IgD-negative memory B cell (primary cell): Measurements from ENCODE around the gene PML. TPM values are rescaled to one million over a fixed set of nuclear protein-coding genes. Genes with fewer than 3 reads are reported as not detected.
"Not testable (repeated sequence)": the region's sequence is repeated elsewhere in the genome, so short reads cannot be mapped to it uniquely, and the experiment has no call there.

ENCODE experiments used
- H3K27ac Mint-ChIP-seq, 3 donors: one replicate each; pipeline ENCODE4 v1.8.0; 2020 to 2022; ENCODE audit warnings: mild to moderate bottlenecking in 3 of 3, mixed read lengths in 3 of 3, moderate library complexity in 1 of 3
- H3K27me3 Mint-ChIP-seq: one replicate; pipeline ENCODE4 v1.8.0; 2021; ENCODE audit warnings: mixed read lengths
- H3K36me3 Mint-ChIP-seq: one replicate; pipeline ENCODE4 v1.8.0; 2020; ENCODE audit warnings: mild to moderate bottlenecking, mixed read lengths
- H3K4me1 Mint-ChIP-seq, 3 donors: one replicate each; pipeline ENCODE4 v1.8.0; 2020 to 2022; ENCODE audit warnings: mixed read lengths in 3 of 3, mild to moderate bottlenecking in 1 of 3
- H3K4me3 Mint-ChIP-seq, 4 donors: one replicate each; pipeline ENCODE4 v1.8.0; 2020 to 2022; ENCODE audit warnings: mild to moderate bottlenecking in 4 of 4, mixed read lengths in 4 of 4, moderate library complexity in 3 of 4
- H3K9me3 Mint-ChIP-seq, 3 donors: one replicate each; pipeline ENCODE4 v1.8.0; 2020 to 2021; ENCODE audit warnings: mixed read lengths in 3 of 3, mild to moderate bottlenecking in 1 of 3
- polyA plus RNA-seq: library from polyadenylated mRNA; unstranded; fragments of 300-500 nt; fragmentation: Illumina TruSeq; gene quantifications from one replicate; pipeline ENCODE4 v1.2.3, GENCODE V29; 2021

PML gene
- polyA plus RNA-seq, 1 donor from 2014 or later, result 43.4 TPM

DNA sequence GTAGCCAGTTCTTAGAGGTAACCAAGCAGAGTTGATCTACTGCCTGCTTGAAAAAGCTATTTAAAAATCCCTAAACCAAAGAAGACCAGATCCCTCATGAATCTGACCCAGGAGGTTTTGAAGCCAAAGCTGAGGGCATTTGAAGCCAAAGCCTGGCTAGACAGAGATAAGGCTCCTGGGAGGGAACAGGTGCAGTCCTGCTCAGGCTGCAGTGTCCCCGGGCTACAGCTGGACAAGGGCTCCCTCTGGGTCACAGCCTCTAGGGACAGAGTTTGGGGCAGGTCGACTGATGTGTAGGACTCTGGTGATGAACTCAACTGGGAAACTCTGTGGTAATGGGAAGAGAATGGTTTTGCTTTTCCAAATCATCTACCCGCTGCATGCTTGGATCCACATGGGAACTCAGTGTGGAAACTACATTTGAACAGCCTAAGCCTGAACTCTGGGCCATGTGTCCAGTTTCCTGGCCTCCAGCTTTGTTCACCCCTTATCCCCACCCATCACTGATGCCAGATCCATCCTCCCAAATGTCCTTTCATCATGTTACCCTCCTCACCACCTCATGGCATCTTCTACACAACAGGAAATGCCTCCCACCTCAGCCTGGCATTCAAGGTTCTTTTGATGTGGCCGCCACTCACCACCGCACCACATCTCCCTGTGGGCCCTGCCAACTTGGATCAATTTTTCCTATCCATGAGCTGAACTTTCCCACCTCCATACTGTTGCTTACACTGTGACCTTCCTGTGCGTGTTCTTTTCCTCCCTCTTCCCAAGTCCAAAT is 64.7 kb downstream of the PML start:
- H3K36me3 Mint-ChIP-seq, H3K27me3 Mint-ChIP-seq, H3K9me3 Mint-ChIP-seq, H3K27ac Mint-ChIP-seq, H3K4me1 Mint-ChIP-seq, H3K4me3 Mint-ChIP-seq: not testable (repeated sequence)

DNA sequence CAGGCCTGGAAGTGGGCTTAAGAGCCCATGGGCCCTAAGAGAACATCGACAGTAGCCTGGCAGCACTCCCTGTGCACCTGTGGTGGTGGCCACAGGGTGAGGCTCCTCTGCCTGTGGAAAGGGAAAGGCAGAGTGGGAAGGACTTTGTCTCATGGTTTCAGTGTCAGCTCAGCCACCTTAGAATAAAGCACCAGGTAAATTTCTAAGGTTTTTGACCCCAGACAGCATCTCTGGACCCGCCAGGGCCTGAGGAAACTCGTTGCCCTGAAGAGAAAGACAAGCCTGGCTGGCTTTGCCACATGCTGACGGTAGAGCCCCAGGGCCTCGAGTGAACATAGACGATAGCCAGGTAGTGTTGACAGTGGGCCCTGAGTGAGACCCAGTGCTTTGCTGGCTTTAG is 65.7 kb downstream of the PML start:
- Mint-ChIP-seq H3K27ac (peak overlapping the region in 1 of 3 donors; percentile 54), H3K9me3 (peaks cover 0 to 2% (median 0%) of the 10 kb centered on the region in 3 donors), H3K4me1 (no peaks in the 10 kb centered on the region), H3K27me3 (no peaks in the 10 kb centered on the region), H3K36me3 (peaks cover 6% of the 10 kb centered on the region), H3K4me3 (no peak overlapping the region)

GRCh38 chr15:74062236-74062635 is 67.7 kb downstream of the PML start:
- Mint-ChIP-seq H3K27me3 (no peaks in the 10 kb centered on the region), H3K27ac (no peak overlapping the region), H3K9me3 (peaks cover 0 to 2% (median 0%) of the 10 kb centered on the region in 3 donors), H3K4me3 (no peak overlapping the region), H3K36me3 (peaks cover 1% of the 10 kb centered on the region), H3K4me1 (no peaks in the 10 kb centered on the region)

GRCh38 chr15:74062671-74063070 is 68.2 kb downstream of the PML start:
- H3K4me3 Mint-ChIP-seq, result no peak overlapping the region
- H3K4me1 Mint-ChIP-seq, result no peaks in the 10 kb centered on the region
- peaks cover 0 to 2% (median 0%) of the 10 kb centered on the region in 3 donors for H3K9me3 Mint-ChIP-seq
- no peak overlapping the region for H3K27ac Mint-ChIP-seq
- peaks cover 1% of the 10 kb centered on the region for H3K36me3 Mint-ChIP-seq
- H3K27me3 Mint-ChIP-seq, result no peaks in the 10 kb centered on the region

DNA sequence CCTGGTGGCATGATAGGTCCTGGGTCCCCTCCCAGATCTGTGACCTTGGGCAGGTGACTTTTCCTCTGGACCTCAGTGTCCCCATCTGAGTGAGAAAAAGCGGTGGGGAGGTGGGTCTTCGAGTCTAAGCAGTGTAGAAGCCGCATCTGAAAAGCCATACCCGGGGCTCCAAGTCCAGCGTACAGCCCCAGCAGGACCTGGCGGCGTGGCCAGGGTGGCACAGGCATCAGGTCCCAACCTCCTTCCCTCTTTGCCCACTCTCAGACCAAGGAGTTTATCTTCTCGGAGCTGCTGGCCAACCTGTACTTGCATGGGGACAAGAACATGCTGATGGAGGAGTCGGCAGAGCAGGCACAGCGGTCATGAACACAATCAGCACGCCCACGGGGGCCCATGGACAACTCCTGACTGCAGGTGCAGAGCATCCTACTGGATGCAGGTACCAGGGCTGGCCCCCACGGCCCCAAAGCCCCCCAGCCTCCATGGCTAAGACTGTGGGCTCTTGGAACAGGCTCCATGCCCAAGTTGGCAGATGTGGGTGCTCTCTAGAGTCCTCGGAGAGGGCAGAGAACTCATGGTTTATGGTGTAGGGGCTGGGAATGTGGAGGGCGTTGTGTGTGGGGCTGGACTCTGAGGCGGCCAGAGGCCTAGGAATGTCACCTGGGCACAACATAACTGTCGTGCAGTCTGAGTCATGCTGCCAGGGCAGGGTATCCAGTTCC is 69.1 kb downstream of the PML start:
- not testable (repeated sequence) for H3K4me3 Mint-ChIP-seq, H3K27ac Mint-ChIP-seq, H3K4me1 Mint-ChIP-seq, H3K9me3 Mint-ChIP-seq, H3K27me3 Mint-ChIP-seq, H3K36me3 Mint-ChIP-seq

- H3K27me3 Mint-ChIP-seq, H3K4me1 Mint-ChIP-seq, H3K9me3 Mint-ChIP-seq, H3K27ac Mint-ChIP-seq, H3K4me3 Mint-ChIP-seq, H3K36me3 Mint-ChIP-seq: not testable (repeated sequence)
Measured at GRCh38 chr15:74064183-74064582, 69.7 kb downstream of the PML start.

DNA sequence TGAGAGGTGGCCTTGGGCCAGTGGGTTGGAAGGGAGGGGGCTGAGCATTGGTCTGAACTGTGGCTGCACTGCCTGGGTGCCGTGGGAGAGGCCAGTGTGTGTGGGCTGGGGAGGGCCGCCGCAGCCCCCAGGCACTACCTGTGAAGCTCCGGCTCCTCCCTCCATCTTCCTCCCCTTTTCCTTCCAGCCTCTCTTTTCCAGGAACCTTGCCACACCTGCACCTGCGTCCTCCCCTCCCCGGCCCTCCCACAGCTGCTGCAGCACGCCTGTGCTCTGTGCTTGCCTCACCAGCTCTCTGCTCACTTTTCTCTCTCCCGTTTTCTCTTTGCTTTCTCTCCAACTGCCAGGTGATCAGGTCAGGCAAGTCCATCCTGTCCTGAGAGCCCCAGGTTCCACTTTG is 70.3 kb downstream of the PML start:
- H3K27ac Mint-ChIP-seq, H3K27me3 Mint-ChIP-seq, H3K4me1 Mint-ChIP-seq, H3K36me3 Mint-ChIP-seq, H3K9me3 Mint-ChIP-seq: not testable (repeated sequence)
- H3K4me3 Mint-ChIP-seq, result peak overlapping the region in 1 of 4 donors; percentile 74

GRCh38 chr15:74065684-74066411 is 71.3 kb downstream of the PML start:
- H3K27me3 Mint-ChIP-seq, H3K9me3 Mint-ChIP-seq, H3K27ac Mint-ChIP-seq, H3K4me1 Mint-ChIP-seq, H3K36me3 Mint-ChIP-seq: not testable (repeated sequence)
- H3K4me3 Mint-ChIP-seq, result peak overlapping the region in 1 of 4 donors; percentile 68

- H3K4me1 Mint-ChIP-seq, H3K9me3 Mint-ChIP-seq, H3K36me3 Mint-ChIP-seq, H3K27ac Mint-ChIP-seq, H3K27me3 Mint-ChIP-seq, H3K4me3 Mint-ChIP-seq: not testable (repeated sequence)
Measured at GRCh38 chr15:74071645-74072044, 77.1 kb downstream of the PML start.

GRCh38 chr15:74072132-74072531 is 77.6 kb downstream of the PML start:
- not testable (repeated sequence) for H3K9me3 Mint-ChIP-seq, H3K36me3 Mint-ChIP-seq, H3K4me1 Mint-ChIP-seq, H3K4me3 Mint-ChIP-seq, H3K27ac Mint-ChIP-seq, H3K27me3 Mint-ChIP-seq

GRCh38 chr15:74072614-74073337 is 78.3 kb downstream of the PML start:
- H3K36me3 Mint-ChIP-seq, H3K27me3 Mint-ChIP-seq, H3K9me3 Mint-ChIP-seq, H3K4me3 Mint-ChIP-seq, H3K27ac Mint-ChIP-seq, H3K4me1 Mint-ChIP-seq: not testable (repeated sequence)

DNA sequence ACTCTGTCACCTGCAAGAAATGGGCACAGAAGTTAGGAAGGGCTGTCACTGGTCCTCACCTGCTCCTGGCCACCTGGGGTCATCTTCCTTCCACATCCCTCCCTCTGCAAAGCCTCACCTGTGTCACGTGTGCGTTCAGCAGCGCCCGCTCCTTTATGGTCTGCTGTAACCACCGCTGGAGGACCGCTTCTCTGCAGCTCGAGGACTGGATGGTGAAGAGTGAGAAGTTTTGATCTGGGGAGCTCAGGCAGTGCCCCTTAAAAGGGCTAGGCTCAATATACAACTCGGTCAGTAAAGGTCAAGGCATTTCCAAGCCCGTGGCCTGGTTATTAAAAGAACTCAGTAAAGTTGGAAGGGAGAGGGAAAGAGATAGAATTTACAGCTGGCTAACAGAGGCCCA is 81.3 kb downstream of the PML start:
- H3K4me1 Mint-ChIP-seq, H3K27me3 Mint-ChIP-seq, H3K36me3 Mint-ChIP-seq, H3K27ac Mint-ChIP-seq, H3K4me3 Mint-ChIP-seq, H3K9me3 Mint-ChIP-seq: not testable (repeated sequence)

DNA sequence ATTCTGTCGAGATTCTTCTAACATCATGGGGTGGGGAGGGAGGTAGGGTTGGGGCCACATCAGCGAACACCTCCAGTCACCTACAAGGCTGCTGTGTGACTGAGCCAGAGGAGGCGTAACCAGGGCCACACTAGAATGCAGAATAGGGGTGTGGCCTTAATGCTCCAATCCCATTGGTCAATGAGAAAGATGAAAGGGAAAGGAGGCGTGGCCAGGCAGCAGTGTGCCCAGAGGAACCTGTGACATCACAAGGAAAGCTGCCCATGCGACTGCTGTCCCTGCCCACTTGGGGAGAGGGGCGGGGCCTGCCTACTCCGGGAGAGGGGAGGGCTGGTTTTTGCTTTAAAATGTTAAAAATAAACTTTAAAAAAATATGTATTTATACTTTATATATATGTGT is 87.9 kb downstream of the PML start, which contains the start of gene GOLGA6A:
Gene GOLGA6A, minus strand, starts transcription at position 101 of the 400 bp plus-strand sequence. Its CDS starts 41 bp downstream, at position 60.
- not testable (repeated sequence) for H3K4me3 Mint-ChIP-seq, H3K9me3 Mint-ChIP-seq, H3K27ac Mint-ChIP-seq, H3K27me3 Mint-ChIP-seq, H3K36me3 Mint-ChIP-seq, H3K4me1 Mint-ChIP-seq

DNA sequence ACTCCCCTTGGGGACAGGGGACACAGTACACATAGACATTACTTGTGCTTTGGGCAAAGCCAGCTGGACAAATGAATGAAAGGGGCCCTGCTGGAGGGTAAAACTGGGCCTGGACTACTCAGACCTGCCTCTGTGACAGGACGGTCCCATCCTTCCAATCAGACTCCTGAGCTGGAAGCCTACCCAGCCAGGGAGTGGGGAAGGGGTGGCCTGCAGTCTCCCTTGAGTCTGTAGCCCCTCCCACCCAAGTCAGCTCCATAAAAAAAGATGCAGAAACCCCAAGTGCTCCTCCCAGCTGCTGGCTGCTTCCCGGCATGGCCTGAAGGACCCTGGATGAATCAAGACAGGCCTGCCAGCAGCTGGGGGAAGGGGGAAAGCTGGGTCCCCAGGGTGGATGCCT is 100.1 kb downstream of the PML start:
- H3K27ac Mint-ChIP-seq, H3K27me3 Mint-ChIP-seq, H3K36me3 Mint-ChIP-seq, H3K4me1 Mint-ChIP-seq, H3K9me3 Mint-ChIP-seq, H3K4me3 Mint-ChIP-seq: not testable (repeated sequence)

DNA sequence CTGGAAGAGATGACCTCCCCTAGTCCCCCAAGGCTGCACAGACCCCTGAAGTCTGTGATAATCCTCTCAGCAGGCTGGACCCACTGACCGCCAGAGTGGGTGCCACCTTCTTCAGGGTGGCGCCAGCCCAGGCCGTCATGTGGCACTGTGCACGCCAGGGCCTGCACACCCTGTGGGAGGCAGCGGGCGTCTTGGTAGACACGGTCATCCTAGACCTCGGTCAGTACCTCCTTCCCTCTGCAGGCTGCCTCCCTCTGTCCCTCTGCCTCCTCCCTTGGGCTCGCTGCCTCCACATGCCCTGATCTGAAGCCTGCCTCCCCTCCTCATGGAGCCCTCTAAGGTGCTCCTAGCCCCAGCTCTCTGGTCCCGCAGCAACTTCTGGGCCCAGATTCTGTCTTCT is 101.1 kb downstream of the PML start:
- not testable (repeated sequence) for H3K27me3 Mint-ChIP-seq, H3K4me1 Mint-ChIP-seq, H3K36me3 Mint-ChIP-seq, H3K9me3 Mint-ChIP-seq, H3K27ac Mint-ChIP-seq, H3K4me3 Mint-ChIP-seq
